Suprapubic skin (tissue), 4 donors: ENCODE data around the gene E2F6. TPM values are rescaled to one million over a fixed set of nuclear protein-coding genes. Genes with fewer than 3 reads are reported as not detected.
A peak's percentile ranks its signal among the peaks of the same experiment; 100 is the strongest.

ENCODE experiments used
- DNase-seq, 2 donors: peaks; one replicate each; pipeline ENCODE4 v3.0.0-alpha.2; 2019; ENCODE audit warnings: low spot score in 2 of 2
- H3K27ac ChIP-seq: fragments of 200-600 bp; sonication (generic); one replicate; pipeline ENCODE4 v1.5.1; 2019
- H3K27me3 ChIP-seq: fragments of 200-600 bp; sonication (generic); one replicate; pipeline ENCODE4 v1.5.1; 2019
- H3K36me3 ChIP-seq: fragments of 200-600 bp; sonication (generic); one replicate; pipeline ENCODE4 v1.5.1; 2019
- H3K4me1 ChIP-seq: fragments of 200-600 bp; sonication (generic); one replicate; pipeline ENCODE4 v1.5.1; 2019
- H3K4me3 ChIP-seq: fragments of 200-600 bp; sonication (generic); one replicate; pipeline ENCODE4 v1.5.1; 2019; ENCODE audit warnings: mild to moderate bottlenecking
- H3K9me3 ChIP-seq: fragments of 200-600 bp; sonication (generic); one replicate; pipeline ENCODE4 v1.5.1; 2019
- CTCF ChIP-seq, 2 donors: fragments of 200-600 bp in 1 of 2; fragments of 450-650 bp in 1 of 2; sonication (generic) in 1 of 2; IDR thresholded peaks; one replicate each; pipeline ENCODE4 v1.5.1; 2016 to 2019; ENCODE audit warnings: antibody characterized with exemption in 2 of 2, mild to moderate bottlenecking in 1 of 2, moderate library complexity in 1 of 2
- EP300 ChIP-seq: sonication (generic); formaldehyde crosslinking; IDR thresholded peaks from one replicate; pipeline ENCODE4 v1.6.1; 2017; ENCODE audit warnings: antibody characterized with exemption
- POLR2A ChIP-seq, 2 donors: fragments of 450-650 bp; IDR thresholded peaks; one replicate each; pipeline ENCODE4 v1.6.1; 2017; ENCODE audit warnings: antibody characterized with exemption in 2 of 2, mild to moderate bottlenecking in 2 of 2, moderate library complexity in 2 of 2
- POLR2AphosphoS5 ChIP-seq, 3 donors: sonication (generic); formaldehyde crosslinking; IDR thresholded peaks; one replicate each; pipeline ENCODE4 v1.6.1; 2017; ENCODE audit warnings: antibody characterized with exemption in 3 of 3
- WGBS: methylation state at CpG from one replicate; pipeline ENCODE4 v1.1.5; 2018; 5-methylcytosine and 5-hydroxymethylcytosine counted together
- total RNA-seq, 4 donors: library from RNA; depleted of rRNA; stranded (reverse); fragments of >200 nt; gene quantifications; one replicate each; pipeline ENCODE4 v1.1.0, GENCODE V29; 2016

Gene E2F6
- total RNA-seq: 10 to 100 TPM in 2 of 4 donors, 1 to 10 TPM in 2; 9.3 to 15.7 (median 10.3) TPM

GRCh38 chr2:11465485-11466306 lies at the start of gene E2F6:
Gene E2F6, minus strand, starts transcription at chr2:11466161. Its CDS starts 282 bp downstream, at chr2:11465879.
- H3K27me3 ChIP-seq: no peaks in the 10 kb centered on the region
- peaks cover 41% of the 10 kb centered on the region for H3K4me1 ChIP-seq
- WGBS: under 1% methylated on average over 50 of the region's 86 CpGs
- peak within 1 kb of the TSS; percentile 76 for H3K4me3 ChIP-seq
- DNase-seq: peak; percentile 94 to 95
- peak within 1 kb of the TSS; percentile 93 for H3K27ac ChIP-seq
- H3K36me3 ChIP-seq: peaks cover 4% of the 10 kb centered on the region
- TF ChIP-seq POLR2A (IDR thresholded peaks at IDR 0.05) (peak in 1 of 2 donors; percentile 67), POLR2AphosphoS5 (IDR thresholded peaks at IDR 0.05) (peak in 2 of 3 donors; percentile 12 to 13), EP300 (no peak)
- H3K9me3 ChIP-seq: no peaks in the 10 kb centered on the region

- no peaks in the 10 kb centered on the region for H3K36me3 ChIP-seq
- no peaks in the 10 kb centered on the region for H3K4me1 ChIP-seq
- peak overlapping the region; percentile 38 for H3K27ac ChIP-seq
- no peaks in the 10 kb centered on the region for H3K27me3 ChIP-seq
- WGBS: 53% methylated on average over 6 of the region's 6 CpGs
- TF ChIP-seq POLR2A (IDR thresholded peaks at IDR 0.05) (no peak), POLR2AphosphoS5 (IDR thresholded peaks at IDR 0.05) (no peak), EP300 (no peak), CTCF (IDR thresholded peaks at IDR 0.05) (no peak)
- no peak for DNase-seq
- no peak overlapping the region for H3K4me3 ChIP-seq
- no peaks in the 10 kb centered on the region for H3K9me3 ChIP-seq
Measured at GRCh38 chr2:11515490-11515981, 49.6 kb upstream of the E2F6 start.

- Histone ChIP-seq H3K4me1 (no peaks in the 10 kb centered on the region), H3K4me3 (no peak overlapping the region), H3K9me3 (no peaks in the 10 kb centered on the region), H3K36me3 (no peaks in the 10 kb centered on the region), H3K27ac (no peak overlapping the region), H3K27me3 (no peaks in the 10 kb centered on the region)
- no peak for DNase-seq
- WGBS: 86% methylated on average over 6 of the region's 6 CpGs
- TF ChIP-seq POLR2A (IDR thresholded peaks at IDR 0.05): no peak
- no peak for TF ChIP-seq CTCF (IDR thresholded peaks at IDR 0.05)
- TF ChIP-seq POLR2AphosphoS5 (IDR thresholded peaks at IDR 0.05): no peak
- TF ChIP-seq EP300: no peak
Measured at GRCh38 chr2:11514904-11515303, 48.9 kb upstream of the E2F6 start.

- DNase-seq: no peak
- Histone ChIP-seq H3K27me3 (no peaks in the 10 kb centered on the region), H3K4me1 (no peaks in the 10 kb centered on the region), H3K36me3 (no peaks in the 10 kb centered on the region), H3K9me3 (no peaks in the 10 kb centered on the region), H3K27ac (no peak overlapping the region), H3K4me3 (no peak overlapping the region)
- TF ChIP-seq CTCF (IDR thresholded peaks at IDR 0.05) (no peak), EP300 (no peak)
- 71% methylated on average over 3 of the region's 3 CpGs for WGBS
Measured at GRCh38 chr2:11514081-11514730, 48.2 kb upstream of the E2F6 start.

GRCh38 chr2:11513319-11513718 lies 47.4 kb upstream of the E2F6 start:
- TF ChIP-seq POLR2A (IDR thresholded peaks at IDR 0.05): no peak
- TF ChIP-seq EP300: no peak
- TF ChIP-seq POLR2AphosphoS5 (IDR thresholded peaks at IDR 0.05): no peak
- TF ChIP-seq CTCF (IDR thresholded peaks at IDR 0.05): no peak
- H3K27me3 ChIP-seq: no peaks in the 10 kb centered on the region
- H3K27ac ChIP-seq: no peak overlapping the region
- H3K9me3 ChIP-seq: no peaks in the 10 kb centered on the region
- no peaks in the 10 kb centered on the region for H3K4me1 ChIP-seq
- WGBS: 94% methylated on average over 5 of the region's 5 CpGs
- no peak for DNase-seq
- H3K4me3 ChIP-seq: no peak overlapping the region
- no peaks in the 10 kb centered on the region for H3K36me3 ChIP-seq
